OCI-LY7 (cell line): ENCODE measurements around the gene MINDY4. TPM values are rescaled to one million over a fixed set of nuclear protein-coding genes. Genes with fewer than 3 reads are reported as not detected.

Experiments
- BruUV-seq: library from RNA; stranded (reverse); fragments of 400-500 nt; replicated peaks from 2 replicates; lab custom pipeline; 2021; lab: Mats Ljungman, UMichigan
- CTCF ChIA-PET: fragments of 300-600 bp; sonication (Branson Sonifier 250); formaldehyde crosslinking; loops from one replicate; lab custom pipeline; 2022; ENCODE audit warnings: antibody characterized with exemption; ENCODE audit not compliant: unreplicated experiment; lab: Charles Lee
- POLR2A ChIA-PET: fragments of 300-600 bp; sonication (Branson Sonifier 250); formaldehyde crosslinking; loops from one replicate; lab custom pipeline; 2022; ENCODE audit warnings: antibody characterized with exemption; lab: Charles Lee
- DNase-seq: peaks from one replicate; pipeline ENCODE4 v3.0.0-alpha.2; 2015; ENCODE audit warnings: low spot score
- H2AFZ ChIP-seq: fragments of 200-600 bp; sonication (generic), shearing (Covaris generic); 2 replicates; pipeline ENCODE4 v1.6.1; 2014; ENCODE audit warnings: mild to moderate bottlenecking, antibody characterized with exemption, low read length, moderate library complexity
- H3K27ac ChIP-seq: fragments of 200-600 bp; sonication (generic); 2 replicates; pipeline ENCODE4 v1.5.1; 2014; ENCODE audit warnings: mixed run types, low read depth, mild to moderate bottlenecking, moderate library complexity, low read length, inconsistent platforms; ENCODE audit not compliant: poor library complexity, severe bottlenecking
- H3K36me3 ChIP-seq: fragments of 200-600 bp; sonication (generic); 2 replicates; pipeline ENCODE4 v1.6.1; 2014; ENCODE audit warnings: mild to moderate bottlenecking, antibody characterized with exemption, low read length, moderate library complexity, mixed read lengths; ENCODE audit not compliant: insufficient read depth
- H3K4me1 ChIP-seq: fragments of 200-600 bp; sonication (generic); 2 replicates; pipeline ENCODE4 v1.5.1; 2014; ENCODE audit warnings: mild to moderate bottlenecking, low read length; ENCODE audit not compliant: insufficient read depth, poor library complexity, severe bottlenecking
- H3K4me2 ChIP-seq: fragments of 200-600 bp; sonication (generic); 2 replicates; pipeline ENCODE4 v1.6.1; 2014; ENCODE audit warnings: mild to moderate bottlenecking, low read length
- H3K4me3 ChIP-seq: fragments of 200-600 bp; sonication (generic); 2 replicates; pipeline ENCODE4 v1.5.1; 2014; ENCODE audit warnings: mild to moderate bottlenecking, low read depth, low read length; ENCODE audit not compliant: poor library complexity, severe bottlenecking
- H3K79me2 ChIP-seq: fragments of 200-600 bp; sonication (generic); 2 replicates; pipeline ENCODE4 v1.6.1; 2016; ENCODE audit warnings: low read depth, mild to moderate bottlenecking, low read length, moderate library complexity, mixed read lengths; ENCODE audit not compliant: insufficient read depth
- H3K9me2 ChIP-seq: fragments of 200-600 bp; sonication (generic); 2 replicates; pipeline ENCODE4 v1.6.1; 2016; ENCODE audit warnings: mild to moderate bottlenecking, low read length, mixed read lengths; ENCODE audit not compliant: insufficient read depth
- H3K9me3 ChIP-seq: fragments of 200-600 bp; sonication (generic); 2 replicates; pipeline ENCODE4 v1.6.1; 2014; ENCODE audit warnings: mild to moderate bottlenecking, mixed run types, low read length, mixed read lengths
- H4K20me1 ChIP-seq: fragments of 200-600 bp; sonication (generic); 2 replicates; pipeline ENCODE4 v1.6.1; 2014; ENCODE audit warnings: mild to moderate bottlenecking, antibody characterized with exemption, low read length, moderate library complexity, mixed read lengths; ENCODE audit not compliant: insufficient read depth
- EZH2phosphoT487 ChIP-seq: fragments of 200-600 bp; sonication (generic); IDR thresholded peaks from 2 replicates; pipeline ENCODE4 v1.6.1; 2018; ENCODE audit warnings: low read depth, borderline replicate concordance, mild to moderate bottlenecking, mixed run types, antibody characterized with exemption, low read length, moderate library complexity, mixed read lengths
- intact Hi-C: fragments of 100-400 bp; cut with micrococcal nuclease; formaldehyde crosslinking; loops from one replicate; pipeline ENCODE4 v1.10.0; 2022; ENCODE audit not compliant: unreplicated experiment
- total RNA-seq, 2 experiments: library from RNA; depleted of rRNA in 1 of 2; stranded (reverse); fragments of >200 nt in 1 of 2; shearing (Covaris generic) in 1 of 2; gene quantifications; 2 replicates each; pipeline ENCODE4 v1.2.3, GENCODE V29; 2014 to 2022
- TF ChIP-seq, protein P1 (sequence below): fragments of 200-600 bp; sonication (generic); conservative IDR thresholded peaks from 2 replicates; pipeline ENCODE4 v1.5.1; 2014; ENCODE audit warnings: mild to moderate bottlenecking, antibody characterized with exemption, low read length, moderate library complexity, mixed read lengths

Gene MINDY4
- total RNA-seq, 2 experiments from 2014 or later: 0.86 TPM; not detected in 1

DNA sequence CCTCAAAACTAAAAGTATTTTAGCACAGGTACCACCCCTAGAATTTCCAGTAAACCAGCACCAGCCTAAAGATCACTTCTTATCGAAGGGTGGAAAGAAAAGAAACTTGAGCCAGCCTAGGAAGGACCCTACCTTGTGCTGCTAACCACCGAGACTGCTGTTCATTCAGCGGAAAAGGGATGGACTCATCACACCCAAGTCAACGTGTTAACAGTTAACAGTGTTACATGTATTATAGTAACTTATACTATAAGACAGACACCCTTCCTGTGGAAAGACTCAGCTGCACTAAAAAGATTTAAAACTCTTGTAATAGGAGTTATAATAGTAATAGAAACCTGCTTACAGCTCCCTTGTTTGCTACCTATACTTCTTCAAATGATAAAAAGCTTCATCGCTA is 39.8 kb downstream of the MINDY4 start:
- BruUV-seq: no TSS peak
- Histone ChIP-seq H3K4me1 (no peaks in the 10 kb centered on the region), H3K27ac (no peak overlapping the region), H3K36me3 (no peaks in the 10 kb centered on the region), H3K79me2 (no peaks in the 10 kb centered on the region), H3K9me3 (no peaks in the 10 kb centered on the region), H3K4me2 (no peak overlapping the region), H3K4me3 (no peak overlapping the region), H4K20me1 (no peaks in the 10 kb centered on the region), H3K9me2 (no peaks in the 10 kb centered on the region), H2AFZ (no peak overlapping the region)
- intact Hi-C loops: no loop called here
- no peak for DNase-seq
- TF ChIP-seq, protein P1, sequence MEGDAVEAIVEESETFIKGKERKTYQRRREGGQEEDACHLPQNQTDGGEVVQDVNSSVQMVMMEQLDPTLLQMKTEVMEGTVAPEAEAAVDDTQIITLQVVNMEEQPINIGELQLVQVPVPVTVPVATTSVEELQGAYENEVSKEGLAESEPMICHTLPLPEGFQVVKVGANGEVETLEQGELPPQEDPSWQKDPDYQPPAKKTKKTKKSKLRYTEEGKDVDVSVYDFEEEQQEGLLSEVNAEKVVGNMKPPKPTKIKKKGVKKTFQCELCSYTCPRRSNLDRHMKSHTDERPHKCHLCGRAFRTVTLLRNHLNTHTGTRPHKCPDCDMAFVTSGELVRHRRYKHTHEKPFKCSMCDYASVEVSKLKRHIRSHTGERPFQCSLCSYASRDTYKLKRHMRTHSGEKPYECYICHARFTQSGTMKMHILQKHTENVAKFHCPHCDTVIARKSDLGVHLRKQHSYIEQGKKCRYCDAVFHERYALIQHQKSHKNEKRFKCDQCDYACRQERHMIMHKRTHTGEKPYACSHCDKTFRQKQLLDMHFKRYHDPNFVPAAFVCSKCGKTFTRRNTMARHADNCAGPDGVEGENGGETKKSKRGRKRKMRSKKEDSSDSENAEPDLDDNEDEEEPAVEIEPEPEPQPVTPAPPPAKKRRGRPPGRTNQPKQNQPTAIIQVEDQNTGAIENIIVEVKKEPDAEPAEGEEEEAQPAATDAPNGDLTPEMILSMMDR: no peak
- TF ChIP-seq EZH2phosphoT487: no peak
- CTCF ChIA-PET: no interaction called here
- POLR2A ChIA-PET: interaction anchor here (0.5 kb wide), 1 partner anchor 529 kb away, joined by 4 read pairs; no protein-coding TSS in a partner anchor

DNA sequence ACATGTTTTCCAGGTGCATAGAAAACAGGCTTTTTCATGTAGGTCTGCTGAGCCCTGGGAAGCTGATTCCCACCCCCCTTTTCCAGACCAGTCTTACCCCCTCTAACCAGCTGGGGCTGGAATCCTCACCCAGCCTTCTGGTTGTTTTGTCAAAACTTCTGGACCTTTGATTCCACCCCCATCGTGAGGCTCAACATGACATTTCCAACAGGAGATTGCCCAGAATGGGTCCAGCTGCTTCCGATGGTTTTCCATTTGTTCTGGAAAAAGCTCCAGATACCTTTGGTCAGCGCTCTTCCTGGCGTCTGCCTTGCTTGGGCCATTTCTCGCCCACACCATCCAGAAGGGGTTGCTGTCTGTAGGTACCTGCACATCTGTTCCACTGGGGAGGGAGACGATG is 41.5 kb downstream of the MINDY4 start:
- no peak for TF ChIP-seq EZH2phosphoT487
- TF ChIP-seq, protein P1: no peak
- H3K4me1 ChIP-seq: no peaks in the 10 kb centered on the region
- no peak overlapping the region for H2AFZ ChIP-seq
- no peaks in the 10 kb centered on the region for H3K9me3 ChIP-seq
- intact Hi-C loops: no loop called here
- H4K20me1 ChIP-seq: no peaks in the 10 kb centered on the region
- ChIA-PET CTCF (no interaction called here), POLR2A (no interaction called here)
- no peak overlapping the region for H3K4me3 ChIP-seq
- H3K9me2 ChIP-seq: no peaks in the 10 kb centered on the region
- H3K4me2 ChIP-seq: no peak overlapping the region
- no peak overlapping the region for H3K27ac ChIP-seq
- no TSS peak for BruUV-seq
- no peaks in the 10 kb centered on the region for H3K79me2 ChIP-seq
- no peak for DNase-seq
- H3K36me3 ChIP-seq: no peaks in the 10 kb centered on the region

DNA sequence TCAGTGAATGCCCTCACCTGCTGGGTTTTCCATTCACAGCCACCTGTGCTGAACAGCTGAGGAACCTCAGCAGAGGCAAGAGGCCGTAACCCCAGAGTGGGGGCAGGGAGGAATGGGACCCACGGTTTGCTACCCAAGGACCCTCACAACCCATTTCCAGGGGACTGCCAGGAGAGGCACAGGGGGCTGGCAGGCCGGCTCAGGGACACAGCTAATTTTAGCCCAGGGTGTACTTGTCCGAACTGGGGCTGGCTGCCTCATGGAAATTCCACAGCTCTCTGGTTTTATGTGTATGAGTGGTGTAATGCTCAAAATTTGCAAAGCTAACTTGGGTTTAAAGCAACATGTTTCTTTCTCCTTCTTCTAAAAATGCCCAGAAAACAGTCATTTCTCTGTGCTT is 42.2 kb downstream of the MINDY4 start:
- no peak for TF ChIP-seq EZH2phosphoT487
- TF ChIP-seq, protein P1: no peak
- Histone ChIP-seq H3K4me2 (no peak overlapping the region), H3K9me2 (no peaks in the 10 kb centered on the region), H2AFZ (no peak overlapping the region), H3K4me1 (no peaks in the 10 kb centered on the region), H3K79me2 (no peaks in the 10 kb centered on the region), H3K9me3 (no peaks in the 10 kb centered on the region), H3K36me3 (no peaks in the 10 kb centered on the region), H3K27ac (no peak overlapping the region), H4K20me1 (no peaks in the 10 kb centered on the region), H3K4me3 (no peak overlapping the region)
- intact Hi-C loops: no loop called here
- CTCF ChIA-PET: no interaction called here
- DNase-seq: no peak
- no TSS peak for BruUV-seq
- POLR2A ChIA-PET: interaction anchor here (1.1 to 1.2 kb wide), 2 partner anchors 22 to 117 kb away, joined by 3 to 4 read pairs; no protein-coding TSS in a partner anchor
